Breast epithelium (tissue), 4 donors: ENCODE results near the gene LIME1. TPM values are rescaled to one million over a fixed set of nuclear protein-coding genes. Genes with fewer than 3 reads are reported as not detected.

Source experiments
- DNase-seq, 2 donors: peaks; one replicate each; pipeline ENCODE4 v3.0.0-alpha.2; 2019; ENCODE audit warnings: low spot score in 2 of 2
- H3K27ac ChIP-seq, 2 donors: fragments of 200-600 bp; sonication (generic) in 1 of 2; one replicate each; pipeline ENCODE4 v1.5.1; 2016 to 2019; ENCODE audit warnings: mild to moderate bottlenecking in 1 of 2
- H3K27me3 ChIP-seq, 2 donors: fragments of 200-600 bp; sonication (generic) in 1 of 2; one replicate each; pipeline versions ENCODE4 v1.5.1 to v1.6.0; 2017 to 2019; ENCODE audit warnings: control low read depth in 1 of 2, mild to moderate bottlenecking in 1 of 2
- H3K36me3 ChIP-seq: fragments of 200-600 bp; one replicate; pipeline ENCODE4 v1.5.1; 2019
- H3K4me1 ChIP-seq, 2 donors: fragments of 200-600 bp; sonication (generic); one replicate each; pipeline ENCODE4 v1.5.1; 2016 to 2019; ENCODE audit warnings: control low read depth in 1 of 2
- H3K4me3 ChIP-seq, 3 donors: fragments of 200-600 bp; sonication (generic); 1 replicate in 2 of 3; 2 replicates in 1 of 3; pipeline ENCODE4 v1.5.1; 2016 to 2019; ENCODE audit warnings: mild to moderate bottlenecking in 3 of 3, moderate library complexity in 2 of 3
- H3K9me3 ChIP-seq, 2 donors: fragments of 200-600 bp; sonication (generic) in 1 of 2; one replicate each; pipeline ENCODE4 v1.5.1; 2016 to 2019; ENCODE audit warnings: control low read depth in 1 of 2
- CTCF ChIP-seq, 3 donors: fragments of 450-650 bp; IDR thresholded peaks; one replicate each; pipeline ENCODE4 v1.5.1; 2016 to 2017; ENCODE audit warnings: antibody characterized with exemption in 3 of 3, mild to moderate bottlenecking in 3 of 3, moderate library complexity in 3 of 3
- POLR2A ChIP-seq: fragments of 450-650 bp; IDR thresholded peaks from one replicate; pipeline ENCODE4 v1.6.1; 2016; ENCODE audit warnings: antibody characterized with exemption, mild to moderate bottlenecking, moderate library complexity
- POLR2AphosphoS5 ChIP-seq, 3 donors: sonication (generic); formaldehyde crosslinking; IDR thresholded peaks; one replicate each; pipeline ENCODE4 v1.6.1; 2017; ENCODE audit warnings: antibody characterized with exemption in 3 of 3
- intact Hi-C: fragments of 100-400 bp; cut with DNase I; formaldehyde crosslinking; loops from one replicate; pipeline ENCODE4 v1.15.1; 2023; ENCODE audit warnings: low total_unique reads
- total RNA-seq, 3 donors: library from RNA; depleted of rRNA; stranded (reverse); fragments of >200 nt; gene quantifications; one replicate each; pipeline ENCODE4 v1.1.0, GENCODE V29; 2016

The LIME1 gene
- 10 to 100 TPM in 2 of 3 donors, 1 to 10 TPM in 1; 7.0 to 16.7 (median 12.0) TPM for total RNA-seq

GRCh38 chr20:63735859-63736718 lies at the start of gene LIME1:
Gene LIME1, plus strand, starts transcription at chr20:63736664. Its CDS starts 886 bp downstream, at chr20:63737550.
- peak within 1 kb of the TSS in 1 of 2 donors; percentile 7 for H3K27ac ChIP-seq
- no peak for DNase-seq
- H3K4me3 ChIP-seq, result peak within 1 kb of the TSS; percentile 9 to 89 (median 40)
- H3K4me1 ChIP-seq, result peaks cover 16 to 17% of the 10 kb centered on the region in 2 donors
- H3K9me3 ChIP-seq, result no peaks in the 10 kb centered on the region
- no peaks in the 10 kb centered on the region for H3K27me3 ChIP-seq
- no peak for TF ChIP-seq POLR2A
- TF ChIP-seq CTCF (IDR thresholded peaks at IDR 0.05), result no peak
- no peak for TF ChIP-seq POLR2AphosphoS5 (IDR thresholded peaks at IDR 0.05)
- H3K36me3 ChIP-seq, result no peaks in the 10 kb centered on the region
- intact Hi-C loops, result no loop called here

- DNase-seq, result no peak
- no peaks in the 10 kb centered on the region for H3K36me3 ChIP-seq
- peaks cover 5 to 13% of the 10 kb centered on the region in 2 donors for H3K4me1 ChIP-seq
- H3K4me3 ChIP-seq, result no peak overlapping the region
- H3K27ac ChIP-seq, result peak overlapping the region; percentile 45 to 96
- TF ChIP-seq POLR2AphosphoS5 (IDR thresholded peaks at IDR 0.05), result no peak
- no peak for TF ChIP-seq CTCF (IDR thresholded peaks at IDR 0.05)
- TF ChIP-seq POLR2A, result no peak
- intact Hi-C loops, result no loop called here
- no peaks in the 10 kb centered on the region for H3K9me3 ChIP-seq
- H3K27me3 ChIP-seq, result no peaks in the 10 kb centered on the region
Observed at GRCh38 chr20:63687419-63688178, 48.9 kb upstream of the LIME1 start.

- Histone ChIP-seq H3K9me3 (no peaks in the 10 kb centered on the region), H3K4me1 (peaks cover 0 to 9% of the 10 kb centered on the region in 2 donors), H3K27me3 (no peaks in the 10 kb centered on the region), H3K4me3 (no peak overlapping the region), H3K36me3 (no peaks in the 10 kb centered on the region), H3K27ac (peak overlapping the region in 1 of 2 donors; percentile 96)
- no peak for TF ChIP-seq POLR2A
- TF ChIP-seq CTCF (IDR thresholded peaks at IDR 0.05), result no peak
- TF ChIP-seq POLR2AphosphoS5 (IDR thresholded peaks at IDR 0.05), result no peak
- no peak for DNase-seq
- intact Hi-C loops, result no loop called here
Observed at GRCh38 chr20:63688228-63689045, 48.0 kb upstream of the LIME1 start.

- H3K27ac ChIP-seq, result peak overlapping the region in 1 of 2 donors; percentile 96
- no peak overlapping the region for H3K4me3 ChIP-seq
- H3K36me3 ChIP-seq, result no peaks in the 10 kb centered on the region
- no peaks in the 10 kb centered on the region for H3K9me3 ChIP-seq
- no peak for TF ChIP-seq CTCF (IDR thresholded peaks at IDR 0.05)
- TF ChIP-seq POLR2A, result no peak
- no peak for TF ChIP-seq POLR2AphosphoS5 (IDR thresholded peaks at IDR 0.05)
- no peak for DNase-seq
- intact Hi-C loops, result no loop called here
- H3K4me1 ChIP-seq, result peaks cover 0 to 9% of the 10 kb centered on the region in 2 donors
- no peaks in the 10 kb centered on the region for H3K27me3 ChIP-seq
Observed at GRCh38 chr20:63689046-63690002, 47.1 kb upstream of the LIME1 start.
